Epithelial cell of proximal tubule (primary cell): ENCODE measurements around the gene CDS2. TPM values are rescaled to one million over a fixed set of nuclear protein-coding genes. Genes with fewer than 3 reads are reported as not detected.

Experiments used
- DNase-seq: peaks from one replicate; pipeline ENCODE4 v3.0.0-alpha.2; 2011; ENCODE audit warnings: low read depth
- H3K4me3 ChIP-seq: 2 replicates; pipeline ENCODE4 v1.5.1; 2011; ENCODE audit warnings: low read depth, mild to moderate bottlenecking, low read length
- total RNA-seq: library from RNA; depleted of rRNA; stranded (reverse); fragments of >200 nt; gene quantifications from 2 replicates; pipeline ENCODE4 v1.2.3, GENCODE V29; 2015
- TF ChIP-seq, protein P1 (sequence below): conservative IDR thresholded peaks from 2 replicates; pipeline ENCODE4 v1.5.1; 2012; ENCODE audit warnings: low read depth, mild to moderate bottlenecking, low read length

CDS2 gene
- total RNA-seq, 1 donor from 2014 or later = 18.7 TPM

- TF ChIP-seq, protein P1, sequence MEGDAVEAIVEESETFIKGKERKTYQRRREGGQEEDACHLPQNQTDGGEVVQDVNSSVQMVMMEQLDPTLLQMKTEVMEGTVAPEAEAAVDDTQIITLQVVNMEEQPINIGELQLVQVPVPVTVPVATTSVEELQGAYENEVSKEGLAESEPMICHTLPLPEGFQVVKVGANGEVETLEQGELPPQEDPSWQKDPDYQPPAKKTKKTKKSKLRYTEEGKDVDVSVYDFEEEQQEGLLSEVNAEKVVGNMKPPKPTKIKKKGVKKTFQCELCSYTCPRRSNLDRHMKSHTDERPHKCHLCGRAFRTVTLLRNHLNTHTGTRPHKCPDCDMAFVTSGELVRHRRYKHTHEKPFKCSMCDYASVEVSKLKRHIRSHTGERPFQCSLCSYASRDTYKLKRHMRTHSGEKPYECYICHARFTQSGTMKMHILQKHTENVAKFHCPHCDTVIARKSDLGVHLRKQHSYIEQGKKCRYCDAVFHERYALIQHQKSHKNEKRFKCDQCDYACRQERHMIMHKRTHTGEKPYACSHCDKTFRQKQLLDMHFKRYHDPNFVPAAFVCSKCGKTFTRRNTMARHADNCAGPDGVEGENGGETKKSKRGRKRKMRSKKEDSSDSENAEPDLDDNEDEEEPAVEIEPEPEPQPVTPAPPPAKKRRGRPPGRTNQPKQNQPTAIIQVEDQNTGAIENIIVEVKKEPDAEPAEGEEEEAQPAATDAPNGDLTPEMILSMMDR = no peak
- DNase-seq = no peak
- H3K4me3 ChIP-seq = no peak overlapping the region
Observed at GRCh38 chr20:5234158-5234557, 107.3 kb downstream of the CDS2 start.

DNA sequence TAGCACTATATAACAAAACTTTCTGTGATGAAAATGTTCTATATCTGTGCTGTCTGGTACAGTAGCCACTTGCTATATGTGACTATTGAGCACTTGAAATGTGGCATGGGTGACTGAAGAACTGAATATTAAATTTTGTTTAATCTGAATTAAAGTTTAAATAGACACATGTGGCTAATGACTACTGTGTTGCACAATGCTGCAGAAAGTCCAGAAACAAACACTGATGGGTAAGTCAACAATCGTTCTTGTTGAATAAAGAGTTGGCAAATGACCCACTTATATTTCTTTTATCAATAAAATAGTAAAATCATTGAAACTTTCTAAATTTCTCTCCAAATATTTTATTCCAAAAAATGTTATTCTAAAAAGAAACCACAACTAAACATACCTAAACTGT is 108.2 kb downstream of the CDS2 start:
- TF ChIP-seq, protein P1 = no peak
- H3K4me3 ChIP-seq = no peak overlapping the region
- no peak for DNase-seq

Other genes with a start within 250 kb of the CDS2 start
- gene SLC23A2, start 125.5 kb upstream of the CDS2 start, total RNA-seq = 5.3 and 9.3 TPM in 2 replicates
- 82.0 and 103 TPM in 2 replicates for gene TMEM230, start 13.9 kb upstream of the CDS2 start, total RNA-seq
- 327 and 378 TPM in 2 replicates for gene PCNA, start 7.0 kb upstream of the CDS2 start, total RNA-seq
- not detected in 2 replicates for gene PROKR2, start 189.9 kb downstream of the CDS2 start, total RNA-seq